Measurements from ENCODE around the gene CDK17. TPM values are rescaled to one million over a fixed set of nuclear protein-coding genes. Genes with fewer than 3 reads are reported as not detected.

Gene CDK17
- total RNA-seq, 1 donor from 2014 or later, result 72.4 TPM

GRCh38 chr12:96271469-96272199, 128.6 kb downstream of the CDK17 start:
- no peak for DNase-seq (ENCODE audit: extremely low spot score in 2 of 2)
- H3K4me3 ChIP-seq, result no peak overlapping the region
- H3K27ac ChIP-seq, result no peak overlapping the region
- peaks cover 0 to 24% of the 10 kb centered on the region in 2 donors for H3K36me3 ChIP-seq
- intact Hi-C loops (cut with DNase I), result no loop called here
- no peaks in the 10 kb centered on the region for H3K9me3 ChIP-seq
- TF ChIP-seq POLR2AphosphoS5 (IDR thresholded peaks at IDR 0.05; ENCODE audit: insufficient read depth in 1 of 2, low read depth in 1 of 2) (no peak), POLR2A (IDR thresholded peaks at IDR 0.05) (no peak)
- no peaks in the 10 kb centered on the region for H3K4me1 ChIP-seq
- H3K27me3 ChIP-seq, result no peaks in the 10 kb centered on the region

- Histone ChIP-seq H3K9me3 (no peaks in the 10 kb centered on the region), H3K27ac (no peak overlapping the region), H3K27me3 (no peaks in the 10 kb centered on the region), H3K36me3 (peaks cover 0 to 40% of the 10 kb centered on the region in 2 donors), H3K4me1 (no peaks in the 10 kb centered on the region), H3K4me3 (no peak overlapping the region)
- TF ChIP-seq CTCF (IDR thresholded peaks at IDR 0.05), result no peak
- TF ChIP-seq POLR2AphosphoS5 (IDR thresholded peaks at IDR 0.05; ENCODE audit: insufficient read depth in 1 of 2, low read depth in 1 of 2), result no peak
- TF ChIP-seq POLR2A (IDR thresholded peaks at IDR 0.05), result no peak
- intact Hi-C loops (cut with DNase I), result no loop called here
- no peak for DNase-seq (ENCODE audit: extremely low spot score in 2 of 2)
Measured at GRCh38 chr12:96266238-96266637, 134.0 kb downstream of the CDK17 start.

- intact Hi-C loops (cut with DNase I), result no loop called here
- Histone ChIP-seq H3K4me1 (no peaks in the 10 kb centered on the region), H3K36me3 (peaks cover 0 to 44% of the 10 kb centered on the region in 2 donors), H3K4me3 (no peak overlapping the region), H3K27me3 (no peaks in the 10 kb centered on the region), H3K9me3 (no peaks in the 10 kb centered on the region), H3K27ac (no peak overlapping the region)
- no peak for DNase-seq (ENCODE audit: extremely low spot score in 2 of 2)
- TF ChIP-seq POLR2A (IDR thresholded peaks at IDR 0.05) (no peak), CTCF (IDR thresholded peaks at IDR 0.05) (no peak)
Measured at GRCh38 chr12:96265836-96266235, 134.4 kb downstream of the CDK17 start.

GRCh38 chr12:96265400-96265799, 134.8 kb downstream of the CDK17 start:
- intact Hi-C loops (cut with DNase I), result no loop called here
- TF ChIP-seq POLR2A (IDR thresholded peaks at IDR 0.05) (no peak), POLR2AphosphoS5 (IDR thresholded peaks at IDR 0.05; ENCODE audit: insufficient read depth in 1 of 2, low read depth in 1 of 2) (no peak), CTCF (IDR thresholded peaks at IDR 0.05) (no peak)
- no peaks in the 10 kb centered on the region for H3K9me3 ChIP-seq
- no peaks in the 10 kb centered on the region for H3K4me1 ChIP-seq
- DNase-seq (ENCODE audit: extremely low spot score in 2 of 2), result no peak
- H3K27me3 ChIP-seq, result no peaks in the 10 kb centered on the region
- no peak overlapping the region for H3K4me3 ChIP-seq
- H3K27ac ChIP-seq, result no peak overlapping the region
- peaks cover 0 to 48% of the 10 kb centered on the region in 2 donors for H3K36me3 ChIP-seq

- TF ChIP-seq POLR2A (IDR thresholded peaks at IDR 0.05) (no peak), POLR2AphosphoS5 (IDR thresholded peaks at IDR 0.05; ENCODE audit: insufficient read depth in 1 of 2, low read depth in 1 of 2) (no peak), CTCF (IDR thresholded peaks at IDR 0.05) (no peak)
Measured at GRCh38 chr12:96263449-96263902, 136.8 kb downstream of the CDK17 start.

More at GRCh38 chr12:96263449-96263902, 136.8 kb downstream of the CDK17 start:
- Histone ChIP-seq H3K27me3 (no peaks in the 10 kb centered on the region), H3K4me3 (no peak overlapping the region), H3K36me3 (peaks cover 0 to 46% of the 10 kb centered on the region in 2 donors), H3K27ac (no peak overlapping the region), H3K4me1 (peaks cover 6% of the 10 kb centered on the region), H3K9me3 (no peaks in the 10 kb centered on the region)
- intact Hi-C loops (cut with DNase I), result no loop called here
- DNase-seq (ENCODE audit: extremely low spot score in 2 of 2), result no peak
